HG03175 (cell line): ENCODE results near the gene TSEN2.
A peak's percentile ranks its signal among the peaks of the same experiment; 100 is the strongest.

Experiments used
- ATAC-seq: cut with Tn5 transposase; IDR thresholded peaks from one replicate; pipeline ENCODE4 v1.9.1; 2021; ENCODE audit warnings: mild to moderate bottlenecking, moderate library complexity; ENCODE audit not compliant: unreplicated experiment

The TSEN2 gene

DNA sequence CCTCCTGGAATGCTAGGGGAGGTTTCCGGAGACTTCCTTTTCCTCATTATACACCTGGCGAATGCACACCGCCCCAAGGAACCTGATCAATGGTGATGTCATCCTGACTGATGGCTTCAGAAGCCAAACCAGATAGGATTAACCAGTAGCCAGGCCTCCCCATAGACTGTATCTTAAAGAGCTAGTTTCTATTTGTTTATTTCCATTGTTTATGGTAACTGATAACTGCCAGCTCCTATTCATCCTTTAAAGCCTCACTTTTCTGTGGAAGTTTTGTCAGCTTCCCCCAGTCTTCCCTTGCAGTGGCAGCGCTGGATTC, 61.2 kb downstream of the TSEN2 start, which contains the start of gene MKRN2OS:
TSS of gene MKRN2OS (minus strand) at position 27 of the 319 bp plus-strand sequence. CDS start 35 bp downstream, outside the sequence.
- no peak for ATAC-seq

DNA sequence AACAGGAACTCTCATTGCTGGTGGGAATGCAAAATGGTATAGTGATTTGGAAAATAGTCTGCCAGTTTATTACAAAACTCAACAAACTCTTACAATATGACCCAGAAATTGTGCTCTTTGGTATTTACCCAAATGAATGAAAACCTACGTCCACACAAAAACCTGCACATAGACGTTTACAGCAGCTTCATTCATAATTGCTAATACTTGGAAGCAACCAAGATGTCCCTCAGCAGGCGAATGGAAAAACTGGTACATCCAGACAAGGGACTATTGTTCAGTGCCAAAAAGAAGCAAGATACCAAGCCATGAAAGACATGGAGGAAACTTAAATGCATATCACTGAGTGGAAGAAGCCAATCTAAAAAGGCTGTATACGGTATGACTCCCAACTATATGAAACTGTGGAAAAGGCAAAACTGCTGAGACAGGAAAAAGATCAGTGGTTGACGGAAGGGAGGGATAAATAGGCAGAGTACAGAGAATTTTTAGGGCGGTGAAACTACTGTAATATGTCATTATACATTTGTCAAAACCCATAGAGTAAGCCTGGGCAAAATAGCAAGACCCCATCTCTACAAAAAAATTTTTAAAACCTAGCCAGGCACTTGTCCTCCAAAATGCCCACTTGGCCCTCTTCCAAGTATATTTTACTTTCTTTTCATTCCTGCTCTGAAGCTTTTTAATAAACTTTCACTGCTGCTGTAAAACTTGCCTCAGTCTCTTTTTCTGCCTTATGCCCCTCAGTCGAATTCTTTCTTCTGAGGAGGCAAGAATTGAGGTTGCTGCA, 65.9 kb downstream of the TSEN2 start:
- no peak for ATAC-seq

DNA sequence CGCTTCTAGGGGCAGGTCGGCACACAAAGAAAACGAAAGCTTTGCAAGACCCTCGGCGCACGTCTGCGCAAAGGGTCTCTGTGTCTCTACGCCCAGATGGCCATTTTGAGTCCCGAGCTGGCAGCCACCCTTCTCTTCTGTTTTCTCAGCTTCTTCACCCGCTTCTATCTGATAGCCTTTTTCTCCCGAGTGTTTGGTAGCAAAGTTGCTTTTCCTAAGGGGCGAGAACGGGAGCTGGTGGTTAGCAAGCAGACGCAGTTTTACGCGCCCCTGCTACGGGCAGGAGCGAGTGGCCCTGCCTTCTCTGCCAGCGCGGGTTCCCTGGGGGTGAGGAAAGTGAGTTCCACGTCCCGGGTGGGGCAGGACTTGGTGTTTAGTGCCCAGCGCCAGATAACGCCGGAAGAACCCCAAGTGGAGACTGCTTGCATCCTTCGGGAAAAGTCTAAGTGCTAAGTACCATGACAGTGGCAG, 69.7 kb downstream of the TSEN2 start:
- ATAC-seq: no peak

DNA sequence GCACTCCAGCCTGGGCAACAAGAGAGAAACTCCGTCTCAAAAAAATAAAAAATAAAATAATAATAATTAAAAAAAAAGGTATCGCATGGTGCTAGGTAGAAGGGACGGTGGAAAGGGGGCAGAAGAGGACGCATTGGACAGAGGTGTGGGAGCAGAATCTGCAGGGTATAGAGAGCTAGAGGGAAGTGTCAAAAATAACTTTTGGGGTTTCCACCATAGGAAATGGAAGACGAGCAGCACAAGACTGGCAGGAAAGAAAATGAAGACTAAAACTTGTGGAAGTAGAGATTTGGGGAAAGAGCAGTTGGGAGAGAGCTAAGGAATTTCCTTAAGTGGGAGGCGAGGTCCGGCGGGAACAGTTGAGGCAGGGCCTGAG, 72.0 kb downstream of the TSEN2 start:
- no peak for ATAC-seq

DNA sequence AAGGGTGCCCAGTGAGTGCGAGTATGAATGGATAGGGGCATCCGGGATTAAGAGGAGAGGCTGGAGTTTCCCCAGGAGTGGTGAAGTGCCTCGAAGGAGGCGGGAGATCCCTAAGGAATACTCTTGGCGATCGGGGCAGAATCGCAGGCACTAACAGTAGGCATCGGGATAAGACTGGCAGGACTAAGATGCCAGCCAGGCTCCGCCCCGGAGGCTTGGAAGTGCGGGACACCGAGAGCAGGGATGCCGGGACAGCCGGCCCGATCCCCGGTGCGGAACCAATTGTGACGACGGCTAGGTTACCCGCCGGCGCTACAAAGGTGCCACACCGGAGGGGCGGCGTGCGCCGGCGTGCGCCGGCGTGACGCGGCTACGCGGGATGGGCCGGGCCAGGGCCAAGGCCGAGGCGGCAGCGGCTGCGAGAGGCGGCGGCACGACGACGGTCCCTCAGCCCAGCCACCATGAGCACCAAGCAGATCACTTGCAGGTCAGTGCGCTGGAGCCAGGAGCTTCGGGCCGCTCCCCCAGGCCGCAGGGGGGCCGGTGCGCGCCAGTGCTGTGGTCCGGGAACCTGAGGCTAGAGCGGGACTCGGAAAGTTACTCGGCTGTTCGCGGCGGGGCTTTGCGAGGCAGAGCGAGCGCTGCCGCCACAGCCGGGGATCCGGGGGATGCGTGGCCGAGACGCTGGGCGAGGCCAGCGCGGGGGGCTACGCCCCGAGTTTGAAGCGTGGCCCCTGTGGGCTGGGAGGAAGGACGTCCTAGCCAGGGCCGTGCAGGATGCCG, 72.6 kb downstream of the TSEN2 start, which contains the start of gene MKRN2:
TSS of gene MKRN2 (plus strand) at position 398 of the 783 bp plus-strand sequence. CDS start at position 462, 64 bp downstream.
- peak; percentile 82 for ATAC-seq

DNA sequence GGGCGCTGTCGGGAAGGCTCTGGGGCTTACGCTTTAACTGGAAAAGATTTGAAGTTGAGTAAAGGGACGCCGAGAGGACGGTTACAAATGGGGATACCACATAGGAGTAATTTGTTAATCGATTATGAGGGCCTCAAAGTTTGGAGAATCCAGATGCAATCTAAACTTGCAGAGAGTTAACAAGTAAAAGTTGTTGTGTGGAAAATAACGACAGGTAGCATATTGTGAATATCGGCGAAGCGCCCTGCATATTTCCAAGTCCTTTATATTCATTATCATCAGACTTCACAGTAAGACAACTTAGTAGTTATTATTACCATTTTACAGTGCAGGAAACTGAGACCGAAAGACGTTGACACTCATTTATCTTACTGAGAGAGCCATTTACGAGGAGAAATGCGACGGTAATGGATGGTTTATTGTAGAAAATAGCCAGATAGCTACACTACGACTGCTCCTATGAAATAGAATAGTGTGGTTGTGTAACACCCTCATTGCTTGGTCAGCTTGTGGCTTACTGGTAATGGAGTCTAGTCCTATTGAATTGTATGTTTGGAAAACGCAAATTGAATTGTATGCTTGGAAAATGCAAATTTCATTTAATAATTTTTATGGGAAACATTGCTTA, 73.3 kb downstream of the TSEN2 start:
- no peak for ATAC-seq

DNA sequence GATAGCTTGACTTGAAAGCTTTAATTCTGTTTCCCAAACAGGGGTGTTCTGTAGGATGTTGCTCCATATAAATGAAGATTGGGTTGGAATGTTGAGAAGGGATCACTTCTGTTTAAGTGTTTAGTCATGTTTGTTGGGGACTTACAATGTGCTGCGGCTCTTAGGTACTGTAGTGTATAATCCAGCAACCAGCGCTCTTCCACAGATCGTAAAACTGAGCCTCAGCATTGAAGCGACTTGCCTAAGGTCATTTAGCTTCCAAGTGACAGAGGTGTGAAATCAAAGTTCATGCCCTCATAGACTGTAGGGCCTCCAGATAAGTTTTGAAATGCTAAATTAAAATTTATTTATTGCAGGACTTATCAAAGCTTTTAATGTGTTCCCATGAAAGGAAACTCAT, 74.4 kb downstream of the TSEN2 start:
- no peak for ATAC-seq

DNA sequence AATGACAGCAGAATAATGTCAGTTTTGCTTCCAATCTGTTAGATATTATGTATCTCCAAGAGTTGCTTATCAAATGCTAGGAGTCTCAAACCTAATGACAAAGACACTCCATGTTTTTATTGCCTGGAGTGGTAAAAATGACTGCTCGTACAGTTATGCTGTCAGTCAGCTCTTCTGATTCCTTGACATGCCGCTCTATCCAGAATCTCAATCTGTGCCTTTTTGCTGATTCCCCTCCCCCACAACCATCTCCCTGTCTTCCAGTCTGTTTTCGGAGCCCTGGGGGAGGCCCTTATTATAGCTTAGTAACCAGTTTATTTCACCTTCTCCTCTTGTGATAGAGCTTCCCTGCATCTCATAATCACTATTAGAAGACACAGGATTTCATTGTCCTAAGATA, 75.2 kb downstream of the TSEN2 start:
- no peak for ATAC-seq

DNA sequence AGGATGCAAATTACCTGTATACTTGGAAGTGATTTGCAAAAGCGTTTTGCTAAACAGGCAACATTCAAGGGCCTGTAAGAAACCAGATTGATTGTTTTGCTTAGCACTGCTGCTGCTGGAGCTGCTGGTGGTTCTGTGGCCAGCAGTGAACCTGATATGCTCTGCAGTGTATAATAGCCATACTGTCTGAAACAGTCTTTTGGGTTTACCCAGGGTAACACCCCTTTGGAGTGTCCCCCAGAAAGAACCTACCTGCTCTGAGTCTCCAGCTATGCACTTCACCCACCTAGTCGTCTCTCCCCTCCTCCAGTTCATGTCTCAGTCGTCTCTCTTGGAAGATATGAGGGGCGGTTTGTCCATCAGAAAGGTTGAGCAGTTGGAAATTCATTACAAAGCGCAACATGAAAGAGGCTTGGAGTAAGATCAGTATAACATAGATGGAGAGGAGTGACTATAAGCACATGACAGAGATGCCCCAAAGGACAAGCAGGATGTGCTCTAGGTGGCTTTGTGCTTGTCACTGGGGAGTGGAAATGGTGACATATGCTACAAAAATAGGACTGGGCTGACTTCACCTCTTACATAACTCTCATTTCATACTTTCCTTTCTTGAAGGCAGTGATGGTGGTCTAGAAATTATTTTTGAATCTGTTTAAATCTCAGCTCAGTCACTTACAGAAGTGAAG, 76.4 kb downstream of the TSEN2 start:
- peak; percentile 38 for ATAC-seq

DNA sequence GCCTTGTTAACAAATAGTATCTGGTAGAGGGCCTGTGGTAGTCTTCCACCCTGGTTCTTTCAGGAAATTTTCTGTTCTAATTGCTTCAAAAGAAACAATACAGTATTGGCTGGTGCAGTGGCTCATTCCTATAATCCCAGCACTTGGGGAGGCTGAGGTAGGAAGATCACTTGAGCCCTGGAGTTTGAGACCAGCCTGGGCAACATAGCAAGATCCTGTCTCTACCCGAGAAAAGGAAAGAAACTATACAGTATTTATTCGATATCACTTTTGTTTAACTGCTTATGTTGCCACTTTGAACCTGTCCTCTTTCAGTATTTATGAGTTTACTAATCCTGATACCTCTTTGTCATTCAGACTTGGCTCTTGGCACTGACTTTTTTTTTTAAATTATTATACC, 77.1 kb downstream of the TSEN2 start:
- ATAC-seq: no peak

DNA sequence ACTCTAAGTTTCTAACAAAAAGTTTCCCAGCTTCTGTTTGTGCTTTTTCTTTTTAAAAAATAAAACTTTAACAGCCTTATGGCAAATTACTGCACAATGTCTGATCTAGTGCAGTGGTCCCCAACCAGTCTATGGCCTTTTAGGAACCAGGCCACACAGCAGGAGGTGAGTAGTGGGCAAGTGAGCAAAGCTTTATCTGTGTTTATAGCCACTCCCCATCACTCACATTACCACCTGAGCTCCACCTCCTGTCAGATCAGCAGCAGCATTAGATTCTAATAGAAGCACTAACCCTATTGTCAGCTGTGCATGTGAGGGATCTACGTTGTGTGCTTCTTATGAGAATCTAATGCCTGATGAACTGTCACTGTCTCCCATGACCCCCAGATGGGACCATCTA, 78.2 kb downstream of the TSEN2 start:
- no peak for ATAC-seq

DNA sequence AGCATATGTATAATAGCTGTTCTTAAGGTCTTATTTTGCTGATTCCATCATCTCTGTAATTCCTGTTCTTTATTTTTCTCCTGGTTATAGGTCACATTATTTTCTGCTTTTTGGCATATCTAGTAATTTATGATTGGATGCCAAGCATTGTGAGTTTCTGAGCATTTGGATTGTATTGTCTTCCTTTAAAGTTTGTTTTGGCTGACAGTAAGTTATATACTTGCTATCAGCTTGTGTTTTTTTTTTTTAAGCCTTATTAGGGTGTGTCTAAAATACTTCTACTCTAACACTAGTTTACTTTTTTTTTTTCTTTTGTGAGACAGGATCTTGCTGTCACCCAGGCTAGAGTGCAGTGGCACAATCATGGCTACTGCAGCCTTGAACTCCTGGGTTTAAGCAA, 82.7 kb downstream of the TSEN2 start:
- no peak for ATAC-seq

DNA sequence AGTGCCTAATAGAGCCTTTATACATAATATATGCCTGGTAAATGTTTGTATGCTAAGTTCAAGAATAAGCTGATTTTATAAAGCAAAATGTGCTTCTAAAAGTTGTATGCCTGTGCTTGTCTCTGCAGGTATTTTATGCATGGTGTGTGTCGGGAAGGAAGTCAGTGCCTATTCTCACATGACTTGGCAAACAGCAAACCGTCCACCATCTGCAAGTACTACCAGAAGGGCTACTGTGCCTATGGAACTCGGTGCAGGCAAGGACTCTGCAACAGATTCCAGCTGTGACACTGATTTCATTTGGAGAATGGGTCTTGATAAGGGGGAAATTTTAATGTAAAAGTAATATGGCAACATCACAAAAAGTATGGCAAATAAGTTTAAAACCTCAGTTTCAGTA, 84.5 kb downstream of the TSEN2 start:
- no peak for ATAC-seq

DNA sequence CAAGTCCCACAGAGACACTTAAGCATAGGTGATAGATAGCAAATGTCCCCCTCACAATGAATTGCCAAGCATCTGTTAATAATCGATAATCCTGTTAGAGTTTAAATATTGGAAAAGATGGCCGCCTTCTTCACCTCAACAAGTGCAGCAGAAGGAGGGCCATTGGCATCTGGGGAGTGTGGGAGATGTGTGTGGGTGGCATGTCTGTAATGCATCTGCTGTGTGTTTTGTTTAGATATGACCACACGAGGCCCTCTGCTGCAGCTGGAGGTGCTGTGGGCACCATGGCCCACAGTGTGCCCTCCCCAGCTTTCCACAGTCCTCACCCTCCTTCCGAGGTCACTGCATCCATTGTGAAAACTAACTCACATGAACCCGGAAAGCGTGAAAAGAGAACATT, 85.6 kb downstream of the TSEN2 start:
- no peak for ATAC-seq

DNA sequence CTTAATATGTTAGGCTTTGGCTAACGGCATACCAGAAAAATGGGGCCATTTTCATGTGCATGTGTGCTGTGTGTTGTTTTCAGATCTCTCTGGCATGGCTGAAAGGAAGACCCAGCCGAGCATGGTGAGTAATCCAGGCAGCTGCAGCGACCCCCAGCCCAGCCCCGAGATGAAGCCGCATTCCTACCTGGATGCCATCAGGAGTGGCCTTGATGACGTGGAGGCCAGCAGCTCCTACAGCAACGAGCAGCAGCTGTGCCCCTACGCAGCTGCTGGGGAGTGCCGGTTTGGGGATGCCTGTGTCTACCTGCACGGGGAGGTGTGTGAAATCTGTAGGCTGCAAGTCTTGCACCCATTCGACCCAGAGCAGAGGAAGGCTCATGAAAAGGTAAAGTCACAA, 87.7 kb downstream of the TSEN2 start:
- no peak for ATAC-seq

DNA sequence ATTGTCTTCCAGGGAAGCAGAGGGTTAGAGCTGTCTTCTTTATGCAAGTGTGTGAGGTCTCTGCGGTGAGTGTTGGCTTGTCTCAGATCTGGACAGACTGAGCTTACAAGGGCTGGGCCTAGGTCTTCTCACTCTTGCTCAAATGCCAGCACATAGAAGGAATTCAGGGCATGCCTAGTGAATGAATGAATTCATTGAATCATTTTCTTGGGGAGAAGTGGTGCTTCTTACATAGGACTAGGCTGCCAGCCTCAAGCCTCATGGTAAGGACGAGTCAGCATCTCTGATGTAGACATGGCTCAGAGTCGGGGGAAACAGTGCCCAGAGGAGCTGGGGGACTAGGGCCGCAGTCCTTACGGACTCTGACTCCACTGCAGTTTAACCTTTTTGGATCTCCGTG, 89.9 kb downstream of the TSEN2 start:
- ATAC-seq: no peak

DNA sequence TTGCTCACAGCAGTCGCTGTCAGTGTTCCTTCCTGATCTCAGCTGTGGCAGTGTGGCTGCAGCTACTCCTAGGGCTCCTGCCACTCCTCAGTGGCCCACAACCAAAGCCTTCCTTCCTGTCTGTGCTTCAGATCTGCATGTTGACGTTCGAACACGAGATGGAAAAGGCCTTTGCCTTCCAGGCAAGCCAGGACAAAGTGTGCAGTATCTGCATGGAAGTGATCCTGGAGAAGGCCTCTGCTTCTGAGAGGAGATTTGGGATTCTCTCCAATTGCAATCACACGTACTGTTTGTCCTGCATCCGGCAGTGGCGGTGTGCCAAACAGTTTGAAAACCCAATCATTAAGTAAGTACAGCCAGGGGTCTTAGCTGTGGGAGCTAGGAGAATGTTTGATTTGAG, 90.4 kb downstream of the TSEN2 start:
- no peak for ATAC-seq

DNA sequence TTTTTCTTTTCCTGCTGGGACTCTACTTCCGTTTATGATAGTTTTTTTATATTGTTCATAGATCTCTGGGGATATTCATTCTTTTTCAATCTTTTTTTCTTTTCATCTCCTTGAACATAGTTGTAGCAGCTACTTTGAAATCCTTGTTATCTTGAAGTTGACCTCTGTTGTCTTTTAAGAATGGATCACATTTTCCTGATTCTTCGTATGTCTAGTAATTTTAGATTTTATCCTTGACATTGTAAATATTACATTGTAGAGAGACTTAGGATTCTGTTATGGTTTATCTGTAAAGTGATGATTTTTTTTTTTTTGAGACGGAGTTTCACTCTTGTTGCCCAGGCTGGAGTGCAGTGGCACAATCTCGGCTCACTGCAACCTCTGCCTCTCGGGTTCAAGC, 93.1 kb downstream of the TSEN2 start:
- no peak for ATAC-seq

DNA sequence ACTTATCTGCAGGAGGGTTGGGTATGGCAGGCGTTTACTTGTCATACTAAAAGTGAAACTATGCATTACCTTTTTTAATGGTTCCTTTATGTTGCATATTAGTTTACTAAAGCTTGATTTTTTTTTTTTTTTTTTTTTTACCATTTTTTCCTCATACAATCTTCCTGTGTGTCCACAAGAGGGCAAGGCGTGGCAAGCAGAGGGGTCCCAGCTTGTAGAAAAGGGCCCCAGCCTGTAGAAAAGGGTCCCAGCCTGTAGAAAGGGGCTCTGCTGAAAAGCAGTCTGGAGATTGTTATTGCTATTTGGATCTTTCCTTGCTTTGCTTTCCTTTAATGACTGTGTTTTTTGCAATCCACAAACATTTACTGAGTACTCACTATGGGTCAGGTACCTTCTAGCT, 94.5 kb downstream of the TSEN2 start:
- no peak for ATAC-seq

DNA sequence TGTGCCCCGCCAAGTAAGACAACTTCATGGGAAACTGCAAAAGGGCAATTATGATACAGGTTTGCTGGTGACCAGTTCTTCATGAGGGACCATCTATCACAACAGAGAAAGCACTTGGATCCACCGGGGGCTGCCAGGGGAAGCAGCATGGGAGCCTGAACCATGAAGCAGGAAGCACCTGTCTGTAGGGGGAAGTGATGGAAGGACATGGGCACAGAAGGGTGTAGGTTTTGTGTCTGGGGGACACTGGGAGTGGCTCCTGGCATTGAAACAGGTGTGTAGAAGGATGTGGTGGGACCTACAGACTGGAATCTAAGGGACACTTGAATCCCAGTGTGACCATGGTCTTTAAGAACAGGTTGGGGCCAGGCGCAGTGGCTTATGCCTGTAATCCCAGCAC, 95.2 kb downstream of the TSEN2 start:
- no peak for ATAC-seq

DNA sequence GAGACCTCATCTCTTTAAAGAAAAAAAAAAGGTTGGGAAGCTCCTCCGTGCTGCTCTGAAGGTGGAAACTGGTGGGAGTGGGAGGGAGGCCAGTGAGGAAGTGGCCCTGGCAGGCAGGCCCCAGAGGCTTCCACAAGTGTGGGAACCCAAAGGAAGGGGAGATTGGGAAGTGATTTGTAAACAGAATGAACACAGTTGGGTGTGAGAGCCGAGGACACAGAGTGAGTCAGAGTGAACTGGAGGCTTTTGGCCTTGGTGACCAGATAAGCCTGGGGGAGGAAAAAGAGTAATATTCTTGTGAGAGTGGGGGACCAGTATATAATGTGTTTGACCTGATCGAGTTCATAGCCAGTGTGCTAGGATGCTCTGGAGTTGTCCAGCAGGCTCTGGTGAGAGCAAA, 95.6 kb downstream of the TSEN2 start:
- no peak for ATAC-seq
